ENCODE measurements around the gene SORT1.

DNA sequence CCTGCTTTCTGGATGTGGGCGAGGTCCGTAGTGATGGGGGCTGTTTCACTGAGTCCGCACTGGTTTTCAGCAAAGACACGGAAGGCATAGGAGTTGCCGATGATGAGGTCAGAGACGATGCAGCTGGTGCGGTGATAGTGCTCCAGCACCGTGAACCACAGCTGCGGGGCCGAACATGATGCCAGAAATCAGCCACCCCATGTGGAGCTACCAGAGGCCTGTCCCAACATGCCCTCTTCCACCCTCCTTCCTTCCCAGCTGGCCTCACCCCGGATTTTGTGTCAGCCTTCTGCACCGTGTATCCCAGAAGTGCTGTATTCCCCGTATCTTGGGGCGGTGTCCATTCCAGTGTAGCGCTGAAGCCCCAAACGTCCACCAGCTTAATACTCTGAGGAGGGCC lies 100.9 kb downstream of the SORT1 start:
- TF ChIP-seq CREB5 (CRISPR knock-in tag; IDR thresholded peaks at IDR 0.05; ENCODE audit: low read depth) (no peak), PATZ1 (CRISPR knock-in tag; IDR thresholded peaks at IDR 0.05; ENCODE audit: borderline replicate concordance) (no peak), PPARA (CRISPR knock-in tag; IDR thresholded peaks at IDR 0.05; ENCODE audit: borderline replicate concordance) (no peak), RARB (CRISPR knock-in tag; IDR thresholded peaks at IDR 0.05) (no peak), SNAI2 (CRISPR knock-in tag; IDR thresholded peaks at IDR 0.05) (no peak), ISL1 (CRISPR knock-in tag; IDR thresholded peaks at IDR 0.05) (no peak), ZFP3 (CRISPR knock-in tag; IDR thresholded peaks at IDR 0.05) (no peak), ESRRG (CRISPR knock-in tag; IDR thresholded peaks at IDR 0.05) (no peak), ZFP30 (CRISPR knock-in tag; IDR thresholded peaks at IDR 0.05) (no peak), ZNF565 (CRISPR knock-in tag; conservative IDR thresholded peaks at IDR 0.05; ENCODE audit: low read depth) (no peak), ZNF70 (CRISPR knock-in tag; IDR thresholded peaks at IDR 0.05) (no peak), GLIS3 (CRISPR knock-in tag; IDR thresholded peaks at IDR 0.05) (no peak)
- TF ChIP-seq, protein P1, sequence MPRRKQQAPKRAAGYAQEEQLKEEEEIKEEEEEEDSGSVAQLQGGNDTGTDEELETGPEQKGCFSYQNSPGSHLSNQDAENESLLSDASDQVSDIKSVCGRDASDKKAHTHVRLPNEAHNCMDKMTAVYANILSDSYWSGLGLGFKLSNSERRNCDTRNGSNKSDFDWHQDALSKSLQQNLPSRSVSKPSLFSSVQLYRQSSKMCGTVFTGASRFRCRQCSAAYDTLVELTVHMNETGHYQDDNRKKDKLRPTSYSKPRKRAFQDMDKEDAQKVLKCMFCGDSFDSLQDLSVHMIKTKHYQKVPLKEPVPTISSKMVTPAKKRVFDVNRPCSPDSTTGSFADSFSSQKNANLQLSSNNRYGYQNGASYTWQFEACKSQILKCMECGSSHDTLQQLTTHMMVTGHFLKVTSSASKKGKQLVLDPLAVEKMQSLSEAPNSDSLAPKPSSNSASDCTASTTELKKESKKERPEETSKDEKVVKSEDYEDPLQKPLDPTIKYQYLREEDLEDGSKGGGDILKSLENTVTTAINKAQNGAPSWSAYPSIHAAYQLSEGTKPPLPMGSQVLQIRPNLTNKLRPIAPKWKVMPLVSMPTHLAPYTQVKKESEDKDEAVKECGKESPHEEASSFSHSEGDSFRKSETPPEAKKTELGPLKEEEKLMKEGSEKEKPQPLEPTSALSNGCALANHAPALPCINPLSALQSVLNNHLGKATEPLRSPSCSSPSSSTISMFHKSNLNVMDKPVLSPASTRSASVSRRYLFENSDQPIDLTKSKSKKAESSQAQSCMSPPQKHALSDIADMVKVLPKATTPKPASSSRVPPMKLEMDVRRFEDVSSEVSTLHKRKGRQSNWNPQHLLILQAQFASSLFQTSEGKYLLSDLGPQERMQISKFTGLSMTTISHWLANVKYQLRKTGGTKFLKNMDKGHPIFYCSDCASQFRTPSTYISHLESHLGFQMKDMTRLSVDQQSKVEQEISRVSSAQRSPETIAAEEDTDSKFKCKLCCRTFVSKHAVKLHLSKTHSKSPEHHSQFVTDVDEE (CRISPR knock-in tag; IDR thresholded peaks at IDR 0.05): no peak

Measured in SK-N-SH treated with all-trans-retinoic acid at 6 μM for 48 hours (cell line).